Esophagus muscularis mucosa (tissue), 4 donors: ENCODE data around the gene MYLK. TPM values are rescaled to one million over a fixed set of nuclear protein-coding genes. Genes with fewer than 3 reads are reported as not detected.

Source experiments
- DNase-seq: peaks from one replicate; pipeline ENCODE4 v3.0.0-alpha.2; 2017; ENCODE audit errors: extremely low spot score
- H3K27ac ChIP-seq, 4 donors: fragments of 200-600 bp; sonication (generic); replicated peaks in 1 of 4; 1 replicate in 3 of 4; 2 replicates in 1 of 4; pipeline ENCODE4 v1.5.1; 2016 to 2019; ENCODE audit warnings: mild to moderate bottlenecking in 1 of 4
- H3K27me3 ChIP-seq, 4 donors: fragments of 200-600 bp; sonication (generic); one replicate each; pipeline versions ENCODE4 v1.5.1 to v1.6.0; 2016 to 2019
- H3K36me3 ChIP-seq, 4 donors: fragments of 200-600 bp; sonication (generic); one replicate each; pipeline ENCODE4 v1.5.1; 2016 to 2019
- H3K4me1 ChIP-seq, 4 donors: fragments of 200-600 bp; sonication (generic); one replicate each; pipeline ENCODE4 v1.5.1; 2016 to 2019
- H3K4me3 ChIP-seq, 4 donors: fragments of 200-600 bp; sonication (generic); 1 replicate in 2 of 4; 2 replicates in 2 of 4; pipeline ENCODE4 v1.5.1; 2016 to 2019; ENCODE audit warnings: mild to moderate bottlenecking in 4 of 4, moderate library complexity in 1 of 4
- H3K9me3 ChIP-seq, 4 donors: fragments of 200-600 bp; sonication (generic); 1 replicate in 3 of 4; 2 replicates in 1 of 4; pipeline ENCODE4 v1.5.1; 2016 to 2019
- EP300 ChIP-seq: sonication (generic); formaldehyde crosslinking; IDR thresholded peaks from one replicate; pipeline ENCODE4 v1.6.1; 2017; ENCODE audit warnings: antibody characterized with exemption
- POLR2A ChIP-seq: fragments of 450-650 bp; IDR thresholded peaks from one replicate; pipeline ENCODE4 v1.6.1; 2017; ENCODE audit warnings: antibody characterized with exemption, moderate library complexity, mild to moderate bottlenecking, low read depth
- POLR2AphosphoS5 ChIP-seq, 2 donors: sonication (generic); formaldehyde crosslinking; IDR thresholded peaks; one replicate each; pipeline ENCODE4 v1.6.1; 2017; ENCODE audit warnings: antibody characterized with exemption in 2 of 2
- WGBS: methylation state at CpG from one replicate; pipeline ENCODE4 v1.1.5; 2018; 5-methylcytosine and 5-hydroxymethylcytosine counted together
- intact Hi-C: fragments of 100-400 bp; cut with DNase I; formaldehyde crosslinking; loops from one replicate; pipeline ENCODE4 v1.15.1; 2023
- total RNA-seq, 4 donors: library from RNA; depleted of rRNA; stranded (reverse); fragments of >200 nt; gene quantifications; one replicate each; pipeline versions ENCODE4 v1.1.0 to v1.2.1, GENCODE V29; 2016
- TF ChIP-seq, protein P1 (sequence below), 3 experiments: fragments of 200-600 bp in 2 of 3; fragments of 450-650 bp in 1 of 3; sonication (generic) in 2 of 3; IDR thresholded peaks; one replicate each; pipeline ENCODE4 v1.5.1; 2017 to 2019; ENCODE audit warnings: antibody characterized with exemption in 3 of 3, mild to moderate bottlenecking in 2 of 3, moderate library complexity in 1 of 3

MYLK gene
- total RNA-seq, 4 donors from 2014 or later, result 1,983 to 3,208 (median 2,554) TPM

- H3K36me3 ChIP-seq, result peaks cover 0 to 47% (median 16%) of the 10 kb centered on the region in 4 donors
- no peaks in the 10 kb centered on the region for H3K27me3 ChIP-seq
- H3K27ac ChIP-seq, result peak overlapping the region; percentile 94 to 97 (median 96)
- no peaks in the 10 kb centered on the region for H3K9me3 ChIP-seq
- intact Hi-C loops, result no loop called here
- WGBS, result 75% methylated on average over 3 of the region's 3 CpGs
- no peak for DNase-seq
- H3K4me3 ChIP-seq, result no peak overlapping the region
- TF ChIP-seq, protein P1, sequence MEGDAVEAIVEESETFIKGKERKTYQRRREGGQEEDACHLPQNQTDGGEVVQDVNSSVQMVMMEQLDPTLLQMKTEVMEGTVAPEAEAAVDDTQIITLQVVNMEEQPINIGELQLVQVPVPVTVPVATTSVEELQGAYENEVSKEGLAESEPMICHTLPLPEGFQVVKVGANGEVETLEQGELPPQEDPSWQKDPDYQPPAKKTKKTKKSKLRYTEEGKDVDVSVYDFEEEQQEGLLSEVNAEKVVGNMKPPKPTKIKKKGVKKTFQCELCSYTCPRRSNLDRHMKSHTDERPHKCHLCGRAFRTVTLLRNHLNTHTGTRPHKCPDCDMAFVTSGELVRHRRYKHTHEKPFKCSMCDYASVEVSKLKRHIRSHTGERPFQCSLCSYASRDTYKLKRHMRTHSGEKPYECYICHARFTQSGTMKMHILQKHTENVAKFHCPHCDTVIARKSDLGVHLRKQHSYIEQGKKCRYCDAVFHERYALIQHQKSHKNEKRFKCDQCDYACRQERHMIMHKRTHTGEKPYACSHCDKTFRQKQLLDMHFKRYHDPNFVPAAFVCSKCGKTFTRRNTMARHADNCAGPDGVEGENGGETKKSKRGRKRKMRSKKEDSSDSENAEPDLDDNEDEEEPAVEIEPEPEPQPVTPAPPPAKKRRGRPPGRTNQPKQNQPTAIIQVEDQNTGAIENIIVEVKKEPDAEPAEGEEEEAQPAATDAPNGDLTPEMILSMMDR (IDR thresholded peaks at IDR 0.05), result no peak
- TF ChIP-seq POLR2A (no peak), POLR2AphosphoS5 (IDR thresholded peaks at IDR 0.05) (no peak), EP300 (no peak)
- H3K4me1 ChIP-seq, result peaks cover 17 to 99% (median 98%) of the 10 kb centered on the region in 4 donors
Measured at GRCh38 chr3:123672429-123673146, 211.5 kb downstream of the MYLK start.

- peaks cover 0 to 51% (median 22%) of the 10 kb centered on the region in 4 donors for H3K36me3 ChIP-seq
- H3K9me3 ChIP-seq, result no peaks in the 10 kb centered on the region
- intact Hi-C loops, result no loop called here
- TF ChIP-seq EP300, result peak; percentile 76
- TF ChIP-seq POLR2A, result no peak
- TF ChIP-seq POLR2AphosphoS5 (IDR thresholded peaks at IDR 0.05), result peak; percentile 63 to 84
- TF ChIP-seq, protein P1 (IDR thresholded peaks at IDR 0.05), result no peak
- 61% methylated on average over 3 of the region's 3 CpGs for WGBS
- H3K27me3 ChIP-seq, result no peaks in the 10 kb centered on the region
- H3K27ac ChIP-seq, result peak overlapping the region; percentile 94 to 97 (median 96)
- peaks cover 21 to 99% (median 98%) of the 10 kb centered on the region in 4 donors for H3K4me1 ChIP-seq
- no peak for DNase-seq
- no peak overlapping the region for H3K4me3 ChIP-seq
Measured at GRCh38 chr3:123670743-123671142, 213.4 kb downstream of the MYLK start.

DNA sequence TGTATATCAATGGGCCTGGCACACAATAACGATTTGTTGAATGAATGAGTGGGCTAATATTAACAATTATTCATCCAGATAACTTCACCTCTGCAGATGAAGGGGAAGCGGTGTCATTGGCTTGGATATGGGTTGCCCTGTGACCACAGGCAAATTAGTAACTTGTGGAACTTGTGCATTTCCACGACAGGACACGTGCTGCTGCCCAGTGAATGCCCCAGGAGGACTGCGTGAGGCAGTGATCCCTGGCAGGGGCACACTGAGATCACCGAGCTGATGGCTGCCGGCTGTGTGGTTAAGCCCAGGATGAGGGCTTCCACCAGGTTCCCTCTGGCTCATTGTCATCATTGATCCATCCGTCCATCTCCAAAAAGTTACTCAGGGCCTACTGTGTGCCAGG, 215.2 kb downstream of the MYLK start:
- Histone ChIP-seq H3K27me3 (no peaks in the 10 kb centered on the region), H3K36me3 (peaks cover 0 to 60% (median 26%) of the 10 kb centered on the region in 4 donors), H3K9me3 (no peaks in the 10 kb centered on the region), H3K4me3 (no peak overlapping the region), H3K4me1 (peaks cover 24 to 99% (median 98%) of the 10 kb centered on the region in 4 donors), H3K27ac (peak overlapping the region; percentile 94 to 97 (median 96))
- TF ChIP-seq EP300 (no peak), POLR2AphosphoS5 (IDR thresholded peaks at IDR 0.05) (peak in 1 of 2 donors; percentile 12)
- 49% methylated on average over 8 of the region's 8 CpGs for WGBS
- no peak for DNase-seq
- intact Hi-C loops, result no loop called here

DNA sequence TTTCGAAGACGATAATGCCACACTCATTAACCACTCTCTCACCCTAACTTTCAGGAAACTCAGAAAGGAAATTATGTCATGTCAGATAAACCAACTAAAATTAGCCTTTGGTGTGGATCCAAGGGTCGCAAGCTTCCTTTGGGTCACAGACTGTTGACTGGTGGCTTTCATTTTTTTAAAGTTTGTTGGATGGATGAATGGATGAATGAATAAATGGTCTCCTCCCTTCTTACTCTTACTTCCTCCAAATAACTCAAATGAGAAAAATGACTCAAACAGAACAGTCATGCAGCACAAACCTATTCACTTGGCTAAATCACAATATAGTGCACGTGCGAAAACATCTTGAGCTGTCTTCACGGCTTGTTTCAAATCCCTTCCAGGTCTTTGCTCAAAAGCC, 216.3 kb downstream of the MYLK start:
- Histone ChIP-seq H3K4me1 (peaks cover 24 to 99% (median 98%) of the 10 kb centered on the region in 4 donors), H3K36me3 (peaks cover 0 to 71% (median 33%) of the 10 kb centered on the region in 4 donors), H3K4me3 (no peak overlapping the region), H3K27me3 (no peaks in the 10 kb centered on the region), H3K27ac (peak overlapping the region; percentile 94 to 97 (median 96)), H3K9me3 (no peaks in the 10 kb centered on the region)
- TF ChIP-seq, protein P1 (IDR thresholded peaks at IDR 0.05), result no peak
- TF ChIP-seq POLR2AphosphoS5 (IDR thresholded peaks at IDR 0.05) (peak in 1 of 2 donors; percentile 22), EP300 (no peak)
- 29% methylated on average over 6 of the region's 6 CpGs for WGBS
- intact Hi-C loops, result no loop called here
- DNase-seq, result no peak

DNA sequence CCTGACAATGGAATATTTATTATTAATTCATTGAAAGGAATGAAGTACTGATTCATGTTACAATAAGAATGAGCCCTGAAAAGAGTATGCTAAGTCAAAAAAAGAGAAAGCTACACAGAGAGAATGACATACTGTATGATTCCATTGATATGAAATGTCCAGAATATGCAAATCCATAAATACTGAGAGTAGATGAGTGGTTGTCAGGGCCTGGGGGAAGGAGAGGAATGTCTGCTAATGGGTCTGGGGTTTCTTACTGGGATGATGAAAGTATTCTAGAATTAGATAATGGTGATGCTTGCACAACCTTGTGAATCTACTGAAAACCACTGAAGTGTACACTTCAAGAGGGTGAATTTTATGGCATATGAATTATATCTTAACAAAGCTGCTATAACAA, 219.4 kb downstream of the MYLK start:
- no peaks in the 10 kb centered on the region for H3K9me3 ChIP-seq

More for the DNA sequence above, 219.4 kb downstream of the MYLK start:
- Histone ChIP-seq H3K4me3 (no peak overlapping the region), H3K36me3 (peaks cover 0 to 63% (median 35%) of the 10 kb centered on the region in 4 donors), H3K27me3 (no peaks in the 10 kb centered on the region), H3K4me1 (peaks cover 46 to 100% (median 100%) of the 10 kb centered on the region in 4 donors), H3K27ac (peak overlapping the region; percentile 94 to 97 (median 96))
- no peak for DNase-seq
- no peak for TF ChIP-seq EP300
- no peak for TF ChIP-seq POLR2AphosphoS5 (IDR thresholded peaks at IDR 0.05)
- no peak for TF ChIP-seq POLR2A
- TF ChIP-seq, protein P1 (IDR thresholded peaks at IDR 0.05), result no peak
- intact Hi-C loops, result no loop called here
